GM19238 (cell line): ENCODE results near the gene RSBN1.
A peak's percentile ranks its signal among the peaks of the same experiment; 100 is the strongest.
"Not testable (repeated sequence)": the region's sequence is repeated elsewhere in the genome, so short reads cannot be mapped to it uniquely, and the experiment has no call there.

Experiments
- DNase-seq: peaks from one replicate; pipeline ENCODE4 v3.0.0; 2011; ENCODE audit warnings: low spot score; ENCODE audit not compliant: insufficient read length

RSBN1 gene

GRCh38 chr1:113782406-113782805 lies 29.9 kb downstream of the RSBN1 start:
- DNase-seq: no peak

DNA sequence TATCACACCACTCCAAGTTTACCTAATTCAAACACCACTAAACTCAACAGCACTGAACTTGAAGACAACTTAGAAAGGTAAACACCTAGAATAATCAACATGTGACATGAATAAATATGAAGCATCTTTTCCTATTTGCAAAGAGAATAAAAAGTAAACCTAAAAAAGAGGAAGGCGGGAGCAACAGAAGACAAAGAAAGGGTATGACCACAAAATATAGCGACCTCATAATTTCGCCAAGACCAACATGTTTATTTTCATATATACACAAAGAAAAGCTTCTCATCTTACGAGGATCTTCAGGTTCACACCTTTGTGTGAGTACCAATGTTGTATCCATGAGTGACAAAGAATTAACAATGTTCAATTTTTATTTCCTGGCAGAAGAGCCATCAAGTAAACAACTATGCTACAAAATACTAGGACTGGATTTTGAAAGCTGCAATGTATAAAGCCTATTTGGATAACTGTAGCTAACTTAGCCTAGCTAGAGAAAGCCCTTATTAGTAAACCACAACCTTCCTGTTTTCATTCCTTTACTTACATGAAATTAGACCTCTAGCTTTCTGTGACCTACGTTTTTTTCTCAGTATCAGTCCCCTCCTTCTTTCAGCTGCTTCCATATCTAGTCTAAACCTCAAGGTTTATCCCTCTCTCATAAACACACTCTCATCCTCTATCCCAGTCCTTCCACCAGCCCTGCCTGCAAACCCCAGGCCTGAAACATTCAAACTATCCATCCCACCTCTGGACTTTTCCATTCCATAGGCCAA lies 31.7 kb downstream of the RSBN1 start:
- DNase-seq: no peak

DNA sequence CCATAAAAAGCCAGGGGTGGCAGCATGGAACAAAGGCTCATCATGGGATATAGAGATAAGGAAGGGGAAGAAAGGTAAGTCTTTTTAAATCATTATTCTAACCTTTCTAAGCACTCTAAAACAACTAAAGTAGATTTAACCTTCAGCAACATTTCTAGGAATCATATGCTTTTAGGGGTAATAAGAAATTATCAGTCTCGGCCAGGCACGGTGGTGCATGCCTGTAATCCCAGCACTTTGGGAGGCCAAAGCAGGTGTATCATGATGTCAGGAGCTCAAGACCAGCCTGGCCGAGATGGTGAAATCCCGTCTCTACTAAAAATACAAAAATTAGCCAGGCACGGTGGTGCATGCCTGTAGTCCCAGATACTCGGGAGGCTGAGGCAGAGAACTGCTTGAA lies 32.7 kb downstream of the RSBN1 start:
- DNase-seq: no peak

- no peak for DNase-seq
These were observed 34.7 kb downstream of the RSBN1 start for GRCh38 chr1:113777561-113777960.

DNA sequence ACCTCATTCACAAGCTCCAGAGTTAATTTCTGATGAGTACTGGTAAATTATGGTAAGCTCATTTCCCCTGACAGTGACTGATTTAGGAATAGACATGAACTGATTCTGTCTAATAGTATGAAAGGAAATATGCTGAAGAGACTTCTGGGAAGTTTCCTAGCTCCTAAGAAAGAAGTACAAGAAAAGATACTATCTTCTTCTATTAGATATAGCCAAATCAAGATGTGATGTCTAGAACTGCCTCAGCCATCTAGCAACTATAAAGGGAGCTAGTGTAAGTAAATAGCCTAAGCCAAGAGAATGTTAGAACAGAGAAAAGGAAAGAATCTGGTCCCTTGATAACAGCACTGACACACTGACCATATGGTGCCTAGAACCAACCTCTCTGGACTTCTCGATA lies 42.2 kb downstream of the RSBN1 start:
- DNase-seq: no peak

DNA sequence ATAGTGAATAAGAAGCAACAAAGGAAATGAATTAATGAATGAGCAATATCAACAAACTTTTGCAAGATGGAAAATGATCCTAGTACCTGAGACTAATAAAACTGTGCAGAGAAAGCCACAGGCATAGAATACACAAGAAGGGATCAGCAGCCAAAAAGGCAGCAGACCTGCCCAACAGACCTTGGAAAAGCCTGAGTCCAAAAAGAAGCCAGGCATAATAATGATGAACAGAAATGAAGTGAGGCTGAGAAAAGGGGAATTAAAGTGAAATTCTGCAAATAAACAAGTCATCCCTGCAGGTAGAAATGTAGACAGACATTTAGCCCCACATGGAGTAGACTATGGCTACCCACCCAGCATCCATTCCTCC lies 42.7 kb downstream of the RSBN1 start:
- DNase-seq: no peak

- no peak for DNase-seq
These were observed 43.2 kb downstream of the RSBN1 start for GRCh38 chr1:113768916-113769600.

GRCh38 chr1:113765306-113766230 lies 46.7 kb downstream of the RSBN1 start:
- no peak for DNase-seq

GRCh38 chr1:113763661-113764060 lies 48.6 kb downstream of the RSBN1 start:
- no peak for DNase-seq

GRCh38 chr1:113761937-113762336 lies 50.3 kb downstream of the RSBN1 start:
- DNase-seq: no peak

GRCh38 chr1:113760102-113761080 lies 51.9 kb downstream of the RSBN1 start:
- DNase-seq: no peak

DNA sequence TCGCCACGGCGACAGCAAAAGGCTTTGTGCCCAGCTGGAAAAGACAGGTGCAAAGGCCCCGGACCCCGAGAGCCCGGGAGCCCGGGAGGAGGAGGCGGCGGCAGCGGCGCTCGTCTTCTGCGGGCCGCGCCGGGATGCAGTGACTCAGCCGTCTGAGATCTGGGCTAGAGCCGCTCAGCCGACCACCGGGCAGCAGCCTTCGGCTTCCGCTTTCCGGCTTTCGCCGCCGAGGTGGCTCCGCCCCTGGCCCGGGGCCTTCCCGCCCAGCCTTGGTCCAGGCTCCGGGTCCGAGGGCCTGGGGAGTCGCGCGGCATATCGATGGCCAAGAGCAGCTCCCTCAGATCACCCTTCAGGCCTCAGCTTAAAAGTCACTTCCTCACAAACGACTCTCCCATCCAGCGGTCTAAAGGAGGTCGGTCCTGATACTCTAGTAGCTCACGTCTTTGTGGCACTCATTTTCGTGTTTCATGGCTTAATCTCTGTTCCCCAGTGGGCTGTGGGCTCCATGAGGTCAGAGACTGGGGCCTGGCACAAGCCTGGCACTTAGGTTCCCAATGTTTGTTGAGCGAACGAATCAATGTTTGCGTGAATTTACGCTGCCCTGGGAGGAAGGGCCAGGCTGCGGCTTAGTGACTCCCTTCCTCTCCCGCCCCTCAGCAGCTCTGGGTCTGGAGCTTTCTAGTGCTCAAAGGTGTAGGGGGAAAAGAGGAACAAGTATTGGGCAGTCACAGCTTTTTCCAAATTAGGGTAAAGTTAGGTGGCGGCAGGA lies 52.8 kb downstream of the RSBN1 start, which contains the start of gene PHTF1:
TSS of gene PHTF1 (minus strand) at position 154 of the 769 bp plus-strand sequence. CDS start 783 bp downstream, outside the sequence.
- peak; percentile 57 for DNase-seq

- DNase-seq: peak; percentile 46
These were observed 53.5 kb downstream of the RSBN1 start for GRCh38 chr1:113758631-113759332.

- no peak for DNase-seq
These were observed 55.8 kb downstream of the RSBN1 start for GRCh38 chr1:113756461-113756860.

DNA sequence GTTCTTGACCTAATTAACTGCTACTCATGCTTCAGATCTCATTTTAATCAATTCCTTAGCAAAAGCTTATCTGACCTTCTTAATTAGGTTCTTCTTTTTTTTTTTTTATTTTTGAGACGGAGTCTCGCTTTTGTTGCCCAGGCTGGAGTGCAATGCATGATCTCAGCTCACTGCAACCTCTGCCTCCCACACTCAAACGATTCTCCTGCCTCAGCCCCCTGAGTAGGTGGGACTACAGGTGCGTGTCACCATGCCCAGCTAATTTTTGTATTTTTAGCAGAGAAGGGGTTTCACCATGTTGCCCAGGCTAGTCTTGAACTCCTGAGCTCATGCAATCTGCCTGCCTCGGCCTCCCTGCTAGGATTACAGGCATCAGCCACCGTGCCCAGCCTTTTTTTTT lies 58.9 kb downstream of the RSBN1 start:
- not testable (repeated sequence) for DNase-seq

DNA sequence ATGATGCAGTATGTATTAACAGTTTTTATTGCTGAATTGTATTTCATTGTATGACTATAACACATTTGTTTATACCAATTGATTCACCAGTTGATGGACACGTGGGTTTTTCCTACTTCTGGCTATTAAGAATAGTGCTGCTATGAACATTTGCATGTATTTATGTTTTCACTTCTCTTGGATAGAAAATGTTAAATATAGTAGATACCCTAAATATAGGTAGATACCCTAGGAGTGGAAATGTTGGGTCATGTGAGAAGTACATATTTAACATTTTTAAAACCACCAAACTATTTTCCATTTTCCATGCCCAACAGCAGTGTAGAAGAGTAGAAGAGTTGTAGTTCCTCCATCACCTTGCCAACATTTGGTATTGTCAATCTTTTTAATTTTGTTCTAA lies 60.8 kb downstream of the RSBN1 start:
- no peak for DNase-seq

DNA sequence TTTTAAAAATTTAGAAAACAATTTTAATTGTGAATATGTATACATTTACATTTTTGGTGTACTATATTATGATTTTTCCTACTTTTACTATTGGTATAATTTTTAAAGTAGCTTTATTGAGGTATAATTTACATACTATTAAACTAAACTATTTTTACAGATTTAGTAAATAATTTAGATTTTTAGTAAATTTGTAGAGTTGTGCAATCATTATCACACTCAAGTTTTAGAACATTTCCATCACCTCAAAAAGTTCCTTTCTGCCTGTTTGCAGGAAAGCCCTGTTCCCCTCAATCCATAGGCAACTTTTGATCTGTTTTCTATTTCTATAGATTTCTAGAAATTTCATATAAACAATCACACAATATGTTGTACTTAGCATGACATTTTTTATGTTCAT lies 61.2 kb downstream of the RSBN1 start:
- DNase-seq: no peak

GRCh38 chr1:113749402-113749801 lies 62.9 kb downstream of the RSBN1 start:
- no peak for DNase-seq

DNA sequence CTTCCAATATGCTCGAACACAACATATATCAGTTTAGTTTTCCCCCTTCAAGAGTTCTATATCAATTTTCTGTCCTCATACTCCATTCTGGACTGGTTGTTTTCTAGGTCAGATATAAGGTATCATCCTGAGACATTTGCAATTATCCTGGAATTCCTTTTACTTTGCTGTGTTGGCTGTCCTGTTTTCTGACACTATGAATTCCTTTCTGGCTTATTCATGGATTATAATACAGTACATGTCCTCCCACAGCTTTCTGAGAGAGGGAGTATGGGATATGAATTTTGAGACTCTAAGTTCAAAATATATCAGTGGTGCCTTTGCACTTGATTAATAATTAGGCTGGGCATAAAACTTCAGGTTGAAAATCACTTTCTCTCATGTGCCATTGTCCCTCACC lies 64.9 kb downstream of the RSBN1 start:
- no peak for DNase-seq
